Vagina (tissue), 2 donors: ENCODE measurements around the gene WBP2. TPM values are rescaled to one million over a fixed set of nuclear protein-coding genes. Genes with fewer than 3 reads are reported as not detected.

Experiments
- DNase-seq, 2 donors: peaks; one replicate each; pipeline ENCODE4 v3.0.0-alpha.2; 2017; ENCODE audit errors: extremely low spot score in 2 of 2
- H3K27ac ChIP-seq: fragments of 200-600 bp; sonication (generic); one replicate; pipeline ENCODE4 v1.5.1; 2019
- H3K27me3 ChIP-seq: fragments of 200-600 bp; sonication (generic); one replicate; pipeline ENCODE4 v1.5.1; 2019
- H3K36me3 ChIP-seq, 2 donors: fragments of 200-600 bp; sonication (generic); one replicate each; pipeline ENCODE4 v1.5.1; 2017 to 2019
- H3K4me1 ChIP-seq: fragments of 200-600 bp; sonication (generic); one replicate; pipeline ENCODE4 v1.5.1; 2019
- H3K4me3 ChIP-seq, 2 donors: fragments of 200-600 bp; sonication (generic); 1 replicate in 1 of 2; 2 replicates in 1 of 2; pipeline ENCODE4 v1.5.1; 2016 to 2019
- H3K9me3 ChIP-seq: fragments of 200-600 bp; sonication (generic); one replicate; pipeline ENCODE4 v1.5.1; 2019
- CTCF ChIP-seq, 3 experiments: fragments of 450-650 bp in 2 of 3; fragments of 200-600 bp in 1 of 3; sonication (generic) in 1 of 3; IDR thresholded peaks; one replicate each; pipeline ENCODE4 v1.5.1; 2017 to 2019; ENCODE audit warnings: antibody characterized with exemption in 3 of 3, mild to moderate bottlenecking in 2 of 3, moderate library complexity in 2 of 3
- POLR2A ChIP-seq, 2 donors: fragments of 450-650 bp; IDR thresholded peaks; one replicate each; pipeline ENCODE4 v1.6.1; 2017; ENCODE audit warnings: antibody characterized with exemption in 2 of 2, mild to moderate bottlenecking in 2 of 2, moderate library complexity in 2 of 2
- POLR2AphosphoS5 ChIP-seq, 2 donors: sonication (generic); formaldehyde crosslinking; IDR thresholded peaks; one replicate each; pipeline ENCODE4 v1.9.0; 2017; ENCODE audit warnings: antibody characterized with exemption in 2 of 2, mild to moderate bottlenecking in 2 of 2, low read depth in 1 of 2; ENCODE audit not compliant: insufficient read depth in 1 of 2
- intact Hi-C: fragments of 100-400 bp; cut with DNase I; formaldehyde crosslinking; loops from one replicate; pipeline ENCODE4 v1.15.1; 2023
- total RNA-seq: library from RNA; depleted of rRNA; stranded (reverse); fragments of >200 nt; gene quantifications from one replicate; pipeline ENCODE4 v1.2.3, GENCODE V29; 2016

Gene WBP2
- total RNA-seq, result 54.3 TPM

DNA sequence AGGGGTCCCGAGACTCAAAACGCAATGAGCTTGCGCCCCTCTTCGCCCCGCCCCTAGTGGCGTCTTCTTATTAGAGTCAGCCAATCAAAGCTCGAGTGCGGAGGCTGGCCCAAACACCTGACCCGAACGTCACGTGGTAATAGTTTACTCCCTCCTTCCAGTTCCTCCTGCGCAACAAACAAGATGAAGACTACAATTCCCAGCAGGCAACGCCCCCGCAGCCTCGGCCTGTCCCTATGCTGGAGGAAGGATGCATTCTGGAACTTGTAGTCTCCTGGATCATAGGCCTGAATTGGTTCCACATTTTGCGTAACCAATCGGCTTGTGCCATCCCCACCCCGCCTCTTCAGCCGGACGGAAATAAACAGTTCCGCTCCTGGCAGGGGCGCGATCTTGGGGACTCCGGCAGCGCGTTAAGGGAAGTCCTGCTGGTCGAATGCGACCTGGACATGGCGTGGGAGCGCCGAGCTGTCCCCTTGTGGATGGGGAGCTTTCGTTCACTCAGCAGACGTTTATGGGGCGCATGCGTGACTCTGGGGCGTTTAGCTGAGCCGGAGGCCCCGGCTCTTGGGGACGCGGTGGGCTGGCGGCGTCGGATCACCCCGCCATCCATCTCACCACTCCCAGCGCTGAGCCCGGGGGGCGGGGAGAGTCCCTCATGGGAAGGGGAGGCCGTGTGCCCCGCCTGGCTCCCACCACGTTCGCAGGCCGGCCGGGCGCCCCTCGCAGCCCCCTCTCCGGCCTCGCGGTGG lies at the start of gene WBP2:
TSS of gene WBP2 (minus strand) at position 26 of the 752 bp plus-strand sequence. CDS start 38 bp downstream, outside the sequence.
- peaks cover 38% of the 10 kb centered on the region for H3K4me1 ChIP-seq
- intact Hi-C loops, result loop anchor here (2.0 kb wide), 1 partner anchor 21 kb away; no protein-coding TSS in a partner anchor

GRCh38 chr17:75902406-75902805 lies 47.3 kb upstream of the WBP2 start:
- Histone ChIP-seq H3K27ac (no peak overlapping the region), H3K9me3 (no peaks in the 10 kb centered on the region), H3K27me3 (no peaks in the 10 kb centered on the region), H3K4me1 (peaks cover 32% of the 10 kb centered on the region), H3K4me3 (no peak overlapping the region), H3K36me3 (peaks cover 0 to 35% of the 10 kb centered on the region in 2 donors)
- DNase-seq, result no peak
- TF ChIP-seq POLR2A (IDR thresholded peaks at IDR 0.05) (no peak), CTCF (IDR thresholded peaks at IDR 0.05) (no peak), POLR2AphosphoS5 (IDR thresholded peaks at IDR 0.05; ENCODE audit: insufficient read depth in 1 of 2, low read depth in 1 of 2) (no peak)
- intact Hi-C loops, result no loop called here

More for the DNA sequence above, at the start of gene WBP2:
- Histone ChIP-seq H3K36me3 (peaks cover 0 to 15% of the 10 kb centered on the region in 2 donors), H3K4me3 (peak within 1 kb of the TSS; percentile 81 to 97), H3K27me3 (no peaks in the 10 kb centered on the region), H3K9me3 (no peaks in the 10 kb centered on the region), H3K27ac (peak within 1 kb of the TSS; percentile 98)
- TF ChIP-seq CTCF (IDR thresholded peaks at IDR 0.05), result peak in 2 of 3 experiments; percentile 5 to 43
- peak; percentile 95 to 97 for TF ChIP-seq POLR2A (IDR thresholded peaks at IDR 0.05)
- peak; percentile 100 for TF ChIP-seq POLR2AphosphoS5 (IDR thresholded peaks at IDR 0.05; ENCODE audit: insufficient read depth in 1 of 2, low read depth in 1 of 2)
- peak; percentile 100 for DNase-seq

DNA sequence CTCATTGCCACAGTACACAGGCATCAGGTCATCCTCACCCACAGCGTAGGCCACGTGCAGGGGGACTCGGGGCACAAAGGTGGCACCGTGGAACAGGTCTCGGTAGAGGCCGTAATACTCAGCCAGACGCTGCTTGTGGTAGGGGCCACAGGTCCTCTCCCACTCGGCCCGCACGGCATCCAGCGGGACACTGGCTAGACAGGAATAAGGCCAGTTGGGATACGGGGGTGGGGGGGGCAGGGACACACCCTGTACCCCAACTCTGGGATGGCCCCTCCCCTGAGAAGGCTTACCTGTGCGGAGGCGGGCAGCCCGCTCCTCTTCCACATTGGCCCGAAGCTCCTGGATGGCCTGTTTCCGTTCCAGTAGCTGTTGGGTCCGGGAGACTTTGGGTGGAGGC lies 46.6 kb upstream of the WBP2 start:
- Histone ChIP-seq H3K9me3 (no peaks in the 10 kb centered on the region), H3K4me3 (no peak overlapping the region), H3K36me3 (peaks cover 0 to 35% of the 10 kb centered on the region in 2 donors), H3K27ac (no peak overlapping the region), H3K27me3 (no peaks in the 10 kb centered on the region), H3K4me1 (peaks cover 37% of the 10 kb centered on the region)
- no peak for TF ChIP-seq POLR2AphosphoS5 (IDR thresholded peaks at IDR 0.05; ENCODE audit: insufficient read depth in 1 of 2, low read depth in 1 of 2)
- no peak for TF ChIP-seq POLR2A (IDR thresholded peaks at IDR 0.05)
- no peak for TF ChIP-seq CTCF (IDR thresholded peaks at IDR 0.05)
- DNase-seq, result no peak
- intact Hi-C loops, result no loop called here

DNA sequence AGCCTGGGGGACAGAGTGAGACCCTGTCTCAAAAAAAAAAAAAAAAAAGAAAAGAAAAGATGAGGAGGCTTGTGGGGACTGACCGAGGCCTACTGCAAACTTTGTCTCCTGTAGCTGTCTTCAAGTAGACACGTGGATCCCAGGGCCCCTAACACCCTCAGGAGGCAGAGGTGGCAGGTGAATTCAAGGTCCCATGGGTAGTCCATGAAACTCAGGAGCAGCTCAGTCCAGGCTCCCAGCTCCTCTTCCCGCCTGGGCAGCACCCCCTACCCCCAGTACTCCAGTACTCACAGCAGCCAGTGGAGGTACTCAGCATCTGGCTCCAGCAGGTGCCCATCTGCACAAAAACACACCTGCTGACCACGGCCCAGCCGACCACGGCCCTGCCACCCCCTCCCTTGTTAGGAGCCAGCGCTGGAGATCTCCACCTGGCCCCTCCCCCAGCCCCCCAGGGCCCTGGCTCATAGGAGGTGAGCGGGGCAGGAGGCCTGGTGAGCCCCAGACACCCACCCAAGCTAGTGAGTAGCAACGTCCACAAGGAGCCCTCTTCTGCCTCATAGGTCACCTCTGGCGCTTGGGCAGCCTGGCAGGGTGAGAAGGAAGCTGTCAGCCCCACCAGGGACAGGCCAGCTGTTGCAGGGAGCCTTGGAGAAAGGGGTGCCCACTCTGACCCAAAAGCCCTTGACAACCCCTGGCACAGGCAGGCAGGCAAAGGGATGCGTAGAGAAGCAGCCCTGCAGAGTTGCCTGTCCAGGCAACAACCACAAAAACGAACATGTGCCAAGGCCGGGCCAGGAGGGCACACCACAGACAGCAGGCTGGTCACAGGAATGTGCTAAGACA lies 45.8 kb upstream of the WBP2 start:
- Histone ChIP-seq H3K9me3 (no peaks in the 10 kb centered on the region), H3K4me3 (no peak overlapping the region), H3K27me3 (no peaks in the 10 kb centered on the region), H3K27ac (no peak overlapping the region), H3K4me1 (peaks cover 34% of the 10 kb centered on the region), H3K36me3 (peaks cover 0 to 35% of the 10 kb centered on the region in 2 donors)
- TF ChIP-seq POLR2AphosphoS5 (IDR thresholded peaks at IDR 0.05; ENCODE audit: insufficient read depth in 1 of 2, low read depth in 1 of 2), result no peak
- no peak for TF ChIP-seq POLR2A (IDR thresholded peaks at IDR 0.05)
- TF ChIP-seq CTCF (IDR thresholded peaks at IDR 0.05), result no peak
- DNase-seq, result no peak
- intact Hi-C loops, result no loop called here
